ENCODE data around the gene DGKQ. TPM values are rescaled to one million over a fixed set of nuclear protein-coding genes. Genes with fewer than 3 reads are reported as not detected.

The DGKQ gene
- total RNA-seq, 1 experiment from 2014 or later = 12.2 TPM

- in situ Hi-C loops (cut with HindIII; ENCODE audit: low pct_unique_long_range_greater_than_20kb, low sequenced_read_pairs) = no loop called here
- no peaks in the 10 kb centered on the region for H3K27me3 ChIP-seq (ENCODE audit: control insufficient read depth, insufficient read depth, low read length)
- intact Hi-C loops (cut with micrococcal nuclease; ENCODE audit: unreplicated experiment) = no loop called here
- no peak overlapping the region for H3K4me3 ChIP-seq (ENCODE audit: low read depth in 2 of 2, low read length in 2 of 2)
- H3K4me1 ChIP-seq (ENCODE audit: control insufficient read depth, insufficient read depth, low read length) = peaks cover 6% of the 10 kb centered on the region; the same call in 1 of the 2 replicates
- no peak for TF ChIP-seq SIN3A (IDR thresholded peaks at IDR 0.05; ENCODE audit: borderline replicate concordance, insufficient read depth, low read depth, low read length)
- no peak for TF ChIP-seq CTCF (IDR thresholded peaks at IDR 0.05)
- TF ChIP-seq TCF7L2 (IDR thresholded peaks at IDR 0.05; ENCODE audit: low read depth, low read length) = no peak
- ChIA-PET POLR2A (no interaction called here), CTCF (no interaction called here)
- BruUV-seq (replicated peaks) = no TSS peak
- H3K36me3 ChIP-seq (ENCODE audit: control insufficient read depth, insufficient read depth, low read length) = no peaks in the 10 kb centered on the region
- DNase-seq (ENCODE audit: low read depth, low spot score) (no peak), ATAC-seq (no peak)
- H3K9me3 ChIP-seq (ENCODE audit: control insufficient read depth, insufficient read depth, low read depth, low read length) = no peaks in the 10 kb centered on the region
- H3K27ac ChIP-seq (ENCODE audit: low read length) = no peak overlapping the region
Observed at GRCh38 chr4:1018147-1019020, 45.0 kb upstream of the DGKQ start.

GRCh38 chr4:1017706-1018105, 44.3 kb upstream of the DGKQ start:
- ChIA-PET CTCF (no interaction called here), POLR2A (no interaction called here)
- Histone ChIP-seq H3K4me1 (ENCODE audit: control insufficient read depth, insufficient read depth, low read length) (peaks cover 6% of the 10 kb centered on the region; the same call in 1 of the 2 replicates), H3K9me3 (ENCODE audit: control insufficient read depth, insufficient read depth, low read depth, low read length) (no peaks in the 10 kb centered on the region), H3K4me3 (ENCODE audit: low read depth in 2 of 2, low read length in 2 of 2) (no peak overlapping the region), H3K36me3 (ENCODE audit: control insufficient read depth, insufficient read depth, low read length) (no peaks in the 10 kb centered on the region), H3K27ac (ENCODE audit: low read length) (no peak overlapping the region), H3K27me3 (ENCODE audit: control insufficient read depth, insufficient read depth, low read length) (no peaks in the 10 kb centered on the region)
- ATAC-seq = no peak
- no TSS peak for BruUV-seq (replicated peaks)
- no peak for DNase-seq (ENCODE audit: low read depth, low spot score)
- in situ Hi-C loops (cut with HindIII; ENCODE audit: low pct_unique_long_range_greater_than_20kb, low sequenced_read_pairs) = no loop called here
- TF ChIP-seq CTCF (IDR thresholded peaks at IDR 0.05) (no peak), TCF7L2 (IDR thresholded peaks at IDR 0.05; ENCODE audit: low read depth, low read length) (no peak), SIN3A (IDR thresholded peaks at IDR 0.05; ENCODE audit: borderline replicate concordance, insufficient read depth, low read depth, low read length) (no peak), POLR2AphosphoS5 (IDR thresholded peaks at IDR 0.05; ENCODE audit: low read depth, low read length) (no peak), REST (IDR thresholded peaks at IDR 0.05; ENCODE audit: insufficient read depth in 1 of 2, low read depth in 2 of 2, low read length in 1 of 2) (no peak)
- intact Hi-C loops (cut with micrococcal nuclease; ENCODE audit: unreplicated experiment) = no loop called here
